Mesothelial cell of epicardium (in vitro differentiated cells): ENCODE results near the gene TP53. TPM values are rescaled to one million over a fixed set of nuclear protein-coding genes. Genes with fewer than 3 reads are reported as not detected.
A peak's percentile ranks its signal among the peaks of the same experiment; 100 is the strongest.

ENCODE experiments used
- DNase-seq, 2 experiments: peaks; one replicate each; pipeline ENCODE4 v3.0.0; 2021; ENCODE audit warnings: low spot score in 2 of 2; ENCODE audit not compliant: unreplicated experiment in 2 of 2
- H3K27ac Mint-ChIP-seq: 2 replicates; pipeline ENCODE4 v1.8.0; 2021; ENCODE audit warnings: mixed read lengths
- H3K27me3 Mint-ChIP-seq: 2 replicates; pipeline ENCODE4 v1.8.0; 2021; ENCODE audit warnings: low read depth, mixed read lengths
- H3K36me3 Mint-ChIP-seq: 2 replicates; pipeline ENCODE4 v1.8.0; 2021; ENCODE audit warnings: mixed read lengths
- H3K4me1 Mint-ChIP-seq: 2 replicates; pipeline ENCODE4 v1.8.0; 2021; ENCODE audit warnings: mixed read lengths
- H3K4me3 Mint-ChIP-seq: 2 replicates; pipeline ENCODE4 v1.8.0; 2021; ENCODE audit warnings: mild to moderate bottlenecking, moderate library complexity, mixed read lengths
- H3K9me3 Mint-ChIP-seq: 2 replicates; pipeline ENCODE4 v1.8.0; 2021; ENCODE audit warnings: mixed read lengths
- total RNA-seq: library from RNA; stranded (reverse); gene quantifications from 3 replicates; pipeline ENCODE4 v1.2.1, GENCODE V29; 2021
- TF ChIP-seq, protein P1 (sequence below): fragments of 200-600 bp; sonication (generic); IDR thresholded peaks from one replicate; pipeline ENCODE4 v1.5.0; 2021; ENCODE audit warnings: antibody characterized with exemption; ENCODE audit not compliant: unreplicated experiment

TP53 gene
- total RNA-seq, 1 donor from 2014 or later, result 98.8 TPM

DNA sequence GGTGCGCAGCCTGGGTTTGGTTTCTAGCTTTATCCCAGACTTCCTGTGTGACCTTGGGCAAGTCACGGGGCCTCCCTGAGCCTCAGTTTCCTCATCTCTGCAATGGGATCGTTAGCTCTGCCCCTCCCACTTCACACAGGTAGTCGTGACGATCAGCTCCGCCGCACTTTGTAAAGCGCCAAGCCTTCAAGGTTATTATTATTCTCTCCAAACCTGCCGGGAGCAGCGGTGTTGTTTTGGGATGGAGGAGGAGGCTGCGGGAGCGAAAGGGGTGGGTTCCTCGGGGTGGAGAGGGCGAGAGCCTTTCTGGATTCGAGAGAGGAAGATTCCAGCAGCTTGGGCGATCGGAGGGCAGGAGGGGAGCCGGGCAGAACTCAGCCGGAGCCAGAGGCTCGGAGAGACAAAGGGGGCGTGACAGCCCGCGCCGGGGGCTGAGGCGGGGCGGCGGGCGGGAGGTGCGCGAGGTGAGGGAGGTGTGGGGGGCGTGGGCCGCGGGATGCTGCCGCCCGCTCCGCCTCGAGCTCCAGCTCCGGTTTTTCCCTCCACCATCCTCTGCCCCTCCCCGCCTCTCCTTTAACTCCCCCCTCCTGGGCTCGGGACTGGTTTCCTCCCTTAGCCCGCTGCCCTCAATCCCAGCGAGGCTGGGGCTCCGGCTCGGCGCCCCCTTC is 17.4 kb upstream of the TP53 start, which contains the start of gene EFNB3:
Gene EFNB3, plus strand, starts transcription at position 602 of the 668 bp plus-strand sequence. CDS start 397 bp downstream, outside the sequence.
- H3K36me3 Mint-ChIP-seq, result peaks cover 2% of the 10 kb centered on the region
- peak; percentile 57 to 65 for DNase-seq
- H3K27me3 Mint-ChIP-seq, result no peaks in the 10 kb centered on the region
- peaks cover 30% of the 10 kb centered on the region for H3K4me1 Mint-ChIP-seq
- TF ChIP-seq, protein P1, sequence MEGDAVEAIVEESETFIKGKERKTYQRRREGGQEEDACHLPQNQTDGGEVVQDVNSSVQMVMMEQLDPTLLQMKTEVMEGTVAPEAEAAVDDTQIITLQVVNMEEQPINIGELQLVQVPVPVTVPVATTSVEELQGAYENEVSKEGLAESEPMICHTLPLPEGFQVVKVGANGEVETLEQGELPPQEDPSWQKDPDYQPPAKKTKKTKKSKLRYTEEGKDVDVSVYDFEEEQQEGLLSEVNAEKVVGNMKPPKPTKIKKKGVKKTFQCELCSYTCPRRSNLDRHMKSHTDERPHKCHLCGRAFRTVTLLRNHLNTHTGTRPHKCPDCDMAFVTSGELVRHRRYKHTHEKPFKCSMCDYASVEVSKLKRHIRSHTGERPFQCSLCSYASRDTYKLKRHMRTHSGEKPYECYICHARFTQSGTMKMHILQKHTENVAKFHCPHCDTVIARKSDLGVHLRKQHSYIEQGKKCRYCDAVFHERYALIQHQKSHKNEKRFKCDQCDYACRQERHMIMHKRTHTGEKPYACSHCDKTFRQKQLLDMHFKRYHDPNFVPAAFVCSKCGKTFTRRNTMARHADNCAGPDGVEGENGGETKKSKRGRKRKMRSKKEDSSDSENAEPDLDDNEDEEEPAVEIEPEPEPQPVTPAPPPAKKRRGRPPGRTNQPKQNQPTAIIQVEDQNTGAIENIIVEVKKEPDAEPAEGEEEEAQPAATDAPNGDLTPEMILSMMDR, result no peak
- peak within 1 kb of the TSS; percentile 83 for H3K4me3 Mint-ChIP-seq
- H3K9me3 Mint-ChIP-seq, result no peaks in the 10 kb centered on the region
- peak within 1 kb of the TSS; percentile 89 for H3K27ac Mint-ChIP-seq

DNA sequence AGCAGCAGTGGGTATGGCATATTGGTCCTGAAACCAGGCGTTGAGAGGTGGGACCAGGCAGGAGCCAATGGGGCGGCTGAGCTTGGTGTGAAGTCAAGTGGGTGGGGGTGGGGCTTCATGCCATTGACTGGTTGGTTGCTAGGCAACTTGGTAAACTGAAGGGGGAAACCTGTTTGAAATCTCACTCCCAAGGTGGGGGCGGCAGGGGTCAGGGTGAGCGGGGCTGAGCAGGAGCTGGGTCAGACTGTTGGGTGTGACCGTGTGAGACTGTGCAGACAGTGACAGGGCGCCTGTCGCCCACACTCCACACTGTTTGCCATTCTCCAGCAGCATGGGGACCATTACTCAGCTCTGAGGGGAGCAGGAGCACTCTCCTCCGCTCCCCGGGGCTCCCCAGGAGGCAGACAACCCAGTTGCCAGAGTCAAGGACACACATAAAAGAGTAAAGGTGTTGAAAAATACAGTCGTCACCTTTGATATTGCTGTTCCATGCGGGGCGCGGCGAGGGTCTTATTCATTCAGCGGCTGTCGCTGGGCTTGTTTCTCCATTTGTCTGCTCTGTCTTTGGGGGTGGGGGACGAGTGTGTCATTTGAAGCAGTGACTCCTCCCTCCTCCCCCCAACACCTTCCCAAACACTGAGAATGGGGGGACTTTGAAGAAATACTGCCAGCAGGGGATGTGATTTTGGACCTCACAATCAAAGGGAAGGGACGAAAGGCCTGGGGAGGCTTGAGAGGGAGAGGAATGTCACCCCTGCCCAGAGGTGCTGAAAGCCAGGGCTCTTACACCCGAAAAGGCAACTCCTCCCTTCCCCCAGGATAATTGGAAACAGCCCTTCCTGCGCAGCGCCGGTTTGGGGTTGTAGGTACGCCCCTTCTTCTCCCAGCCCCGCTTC is 16.5 kb upstream of the TP53 start:
- Mint-ChIP-seq H3K4me3 (peak overlapping the region; percentile 80), H3K4me1 (peaks cover 30% of the 10 kb centered on the region)
- DNase-seq, result peak in 1 of 2 experiments; percentile 56

DNA sequence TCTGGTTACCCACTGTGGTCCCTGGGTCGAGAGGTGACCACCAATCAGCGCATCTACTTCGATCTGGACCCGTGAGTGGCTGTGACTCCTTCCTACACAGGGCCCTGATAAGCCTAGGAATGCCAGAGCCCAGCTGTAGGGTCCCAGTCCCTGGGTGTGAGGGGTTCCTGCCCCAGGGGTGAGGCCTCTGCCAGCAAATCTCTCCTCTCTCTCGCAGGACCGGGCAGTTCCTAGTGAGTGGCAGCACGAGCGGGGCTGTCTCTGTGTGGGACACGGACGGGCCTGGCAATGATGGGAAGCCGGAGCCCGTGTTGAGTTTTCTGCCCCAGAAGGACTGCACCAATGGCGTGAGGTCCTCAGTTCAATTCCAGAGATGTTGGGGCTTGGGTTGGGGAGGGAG is 15.5 kb upstream of the TP53 start:
- no peaks in the 10 kb centered on the region for H3K9me3 Mint-ChIP-seq
- H3K4me3 Mint-ChIP-seq, result no peak overlapping the region
- no peak for DNase-seq
- H3K4me1 Mint-ChIP-seq, result peaks cover 30% of the 10 kb centered on the region
- TF ChIP-seq, protein P1, result no peak
- no peak overlapping the region for H3K27ac Mint-ChIP-seq
- H3K27me3 Mint-ChIP-seq, result no peaks in the 10 kb centered on the region
- H3K36me3 Mint-ChIP-seq, result peaks cover 2% of the 10 kb centered on the region

More for the DNA sequence above, 16.5 kb upstream of the TP53 start:
- peaks cover 2% of the 10 kb centered on the region for H3K36me3 Mint-ChIP-seq
- no peaks in the 10 kb centered on the region for H3K27me3 Mint-ChIP-seq
- H3K9me3 Mint-ChIP-seq, result no peaks in the 10 kb centered on the region
- TF ChIP-seq, protein P1, result no peak
- H3K27ac Mint-ChIP-seq, result peak overlapping the region; percentile 89

DNA sequence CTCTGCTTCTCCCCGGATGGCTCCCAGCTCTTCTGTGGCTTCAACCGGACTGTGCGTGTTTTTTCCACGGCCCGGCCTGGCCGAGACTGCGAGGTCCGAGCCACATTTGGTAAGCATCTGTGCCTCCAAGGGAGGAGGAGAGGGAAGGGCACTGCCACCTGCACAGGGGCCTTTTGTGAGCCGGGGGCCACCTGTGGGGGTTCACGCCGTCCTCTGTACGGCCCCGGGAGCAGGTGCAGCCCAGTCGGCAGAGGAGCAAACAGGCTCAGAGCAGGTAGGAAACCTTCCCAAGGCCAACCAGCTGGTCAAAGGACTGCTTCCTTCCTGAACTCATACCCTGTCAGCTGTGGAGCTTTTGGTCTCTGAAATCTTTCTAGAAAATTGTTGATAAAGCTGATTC is 14.4 kb upstream of the TP53 start:
- no peak for DNase-seq
- no peak overlapping the region for H3K4me3 Mint-ChIP-seq
- TF ChIP-seq, protein P1, result no peak
- no peaks in the 10 kb centered on the region for H3K9me3 Mint-ChIP-seq
- H3K4me1 Mint-ChIP-seq, result peaks cover 26% of the 10 kb centered on the region
- H3K27ac Mint-ChIP-seq, result no peak overlapping the region
- no peaks in the 10 kb centered on the region for H3K27me3 Mint-ChIP-seq
- peaks cover 3% of the 10 kb centered on the region for H3K36me3 Mint-ChIP-seq

DNA sequence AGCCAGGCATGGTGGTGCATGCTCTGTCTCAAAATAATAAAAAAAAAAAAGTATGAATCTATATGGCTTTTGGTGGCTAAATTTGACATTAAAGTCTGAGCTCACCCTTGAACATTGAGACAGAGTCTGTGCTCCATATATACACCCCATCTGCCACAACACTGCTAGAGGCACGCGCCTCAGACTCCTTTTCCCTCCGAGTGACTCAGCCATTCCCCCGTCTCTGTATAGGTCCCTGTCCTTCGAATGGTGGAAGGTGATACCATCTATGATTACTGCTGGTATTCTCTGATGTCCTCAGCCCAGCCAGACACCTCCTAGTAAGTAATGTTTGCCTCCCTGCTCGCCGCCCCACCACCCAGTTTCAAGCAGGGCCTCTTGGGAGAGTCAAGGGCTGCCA is 13.2 kb upstream of the TP53 start:
- Mint-ChIP-seq H3K4me1 (peaks cover 15% of the 10 kb centered on the region), H3K4me3 (no peak overlapping the region), H3K9me3 (no peaks in the 10 kb centered on the region), H3K36me3 (peaks cover 11% of the 10 kb centered on the region), H3K27ac (no peak overlapping the region), H3K27me3 (no peaks in the 10 kb centered on the region)
- DNase-seq, result no peak
- TF ChIP-seq, protein P1, result no peak
